CD4-positive, alpha-beta T cell (primary cell): ENCODE measurements around the gene TMEM252. TPM values are rescaled to one million over a fixed set of nuclear protein-coding genes. Genes with fewer than 3 reads are reported as not detected.
A peak's percentile ranks its signal among the peaks of the same experiment; 100 is the strongest.

Experiments
- ATAC-seq: fragments of 200-7000 bp; cut with Tn5 transposase; one replicate; pipeline ENCODE4 v1.10.0; 2022; ENCODE audit warnings: mild to moderate bottlenecking; ENCODE audit not compliant: poor library complexity
- CTCF ChIA-PET: fragments of 350-600 bp; sonication (Branson Sonifier 250); formaldehyde crosslinking; loops from one replicate; lab custom pipeline; 2021; ENCODE audit warnings: antibody characterized with exemption, inconsistent platforms; lab: Charles Lee
- POLR2A ChIA-PET: fragments of 350-600 bp; sonication (Branson Sonifier 250); formaldehyde crosslinking; loops from one replicate; lab custom pipeline; 2021; ENCODE audit warnings: antibody characterized with exemption, inconsistent platforms; lab: Charles Lee
- DNase-seq, 14 experiments: peaks; one replicate each; pipeline ENCODE4 v3.0.0-alpha.2; 2013 to 2020; ENCODE audit warnings: mixed read lengths in 2 of 14
- H3K27ac ChIP-seq, 2 donors: one replicate each; pipeline versions ENCODE4 v1.5.1 to v1.7.0; 2013; ENCODE audit warnings: low read length in 2 of 2, low read depth in 1 of 2, mild to moderate bottlenecking in 1 of 2
- H3K27me3 ChIP-seq, 2 experiments: 1 replicate in 1 of 2; 2 replicates in 1 of 2; pipeline versions ENCODE4 v1.6.1 to v1.7.0; 2013; ENCODE audit warnings: low read length in 2 of 2, control low read depth in 1 of 2, mild to moderate bottlenecking in 1 of 2, moderate library complexity in 1 of 2; ENCODE audit not compliant: insufficient read depth in 2 of 2, control insufficient read depth in 1 of 2
- H3K36me3 ChIP-seq: one replicate; pipeline ENCODE4 v1.6.1; 2013; ENCODE audit warnings: low read length, control low read depth; ENCODE audit not compliant: insufficient read depth
- H3K4me1 ChIP-seq: one replicate; pipeline ENCODE4 v1.6.1; 2013; ENCODE audit warnings: low read length, control low read depth; ENCODE audit not compliant: insufficient read depth
- H3K4me3 ChIP-seq: one replicate; pipeline ENCODE4 v1.5.1; 2013; ENCODE audit warnings: mild to moderate bottlenecking, low read length, moderate library complexity
- H3K9me3 ChIP-seq, 2 experiments: 1 replicate in 1 of 2; 2 replicates in 1 of 2; pipeline versions ENCODE4 v1.6.1 to v1.7.0; 2013; ENCODE audit warnings: low read length in 2 of 2, mild to moderate bottlenecking in 2 of 2, control low read depth in 1 of 2, moderate library complexity in 1 of 2; ENCODE audit not compliant: control insufficient read depth in 1 of 2, insufficient read depth in 1 of 2
- H3K27ac Mint-ChIP-seq: one replicate; pipeline ENCODE4 v1.8.0; 2020; ENCODE audit warnings: mixed read lengths
- H3K27me3 Mint-ChIP-seq: one replicate; pipeline ENCODE4 v1.8.0; 2021; ENCODE audit warnings: mixed read lengths
- H3K36me3 Mint-ChIP-seq: one replicate; pipeline ENCODE4 v1.8.0; 2021; ENCODE audit warnings: low read depth, mixed read lengths
- H3K4me1 Mint-ChIP-seq: one replicate; pipeline ENCODE4 v1.8.0; 2021; ENCODE audit warnings: low read depth, mixed read lengths
- H3K4me3 Mint-ChIP-seq: one replicate; pipeline ENCODE4 v1.8.0; 2020; ENCODE audit warnings: mild to moderate bottlenecking, mixed read lengths
- H3K9me3 Mint-ChIP-seq: one replicate; pipeline ENCODE4 v1.8.0; 2020; ENCODE audit warnings: mixed read lengths
- intact Hi-C, 2 experiments: fragments of 100-400 bp; cut with DNase I in 1 of 2; cut with micrococcal nuclease in 1 of 2; formaldehyde crosslinking; loops; one replicate each; pipeline versions ENCODE4 v1.15.1 to v1.9.0; 2023 to 2025; cut with DNase I, micrococcal nuclease
- total RNA-seq, 174 experiments: library from RNA in 2 of 174; stranded (reverse) in 2 of 174; gene quantifications; one replicate each; pipeline ENCODE4 v1.2.3 and lab custom pipeline; 2021 to 2026
- TF ChIP-seq, protein P1 (sequence below): fragments of 200-600 bp; IDR thresholded peaks from one replicate; pipeline ENCODE4 v1.8.0; 2022; ENCODE audit warnings: antibody characterized with exemption, mild to moderate bottlenecking

Gene TMEM252
- total RNA-seq, 2 experiments from 2014 or later = not detected

DNA sequence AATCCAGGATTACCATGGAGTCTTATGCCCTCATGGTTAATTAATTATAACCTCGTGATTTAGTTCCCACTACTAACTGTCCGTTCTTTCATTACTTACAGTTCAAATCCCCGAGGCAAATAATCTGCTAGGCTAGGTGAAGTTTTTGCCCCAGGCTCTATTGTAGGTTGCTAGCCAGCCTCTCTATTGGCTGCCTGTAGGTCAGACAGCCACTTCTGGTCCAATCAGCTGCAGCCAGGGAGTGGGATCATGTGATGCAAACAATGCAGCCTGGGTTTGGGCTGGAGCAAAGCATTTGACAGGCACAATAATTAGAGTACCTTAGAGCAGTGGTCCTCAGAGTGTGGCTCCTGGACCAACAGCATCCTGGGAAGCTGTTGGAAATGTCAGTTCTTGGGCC is 17.7 kb downstream of the TMEM252 start:
- peaks cover 0 to under 1% of the 10 kb centered on the region in 2 experiments for H3K9me3 ChIP-seq
- TF ChIP-seq, protein P1, sequence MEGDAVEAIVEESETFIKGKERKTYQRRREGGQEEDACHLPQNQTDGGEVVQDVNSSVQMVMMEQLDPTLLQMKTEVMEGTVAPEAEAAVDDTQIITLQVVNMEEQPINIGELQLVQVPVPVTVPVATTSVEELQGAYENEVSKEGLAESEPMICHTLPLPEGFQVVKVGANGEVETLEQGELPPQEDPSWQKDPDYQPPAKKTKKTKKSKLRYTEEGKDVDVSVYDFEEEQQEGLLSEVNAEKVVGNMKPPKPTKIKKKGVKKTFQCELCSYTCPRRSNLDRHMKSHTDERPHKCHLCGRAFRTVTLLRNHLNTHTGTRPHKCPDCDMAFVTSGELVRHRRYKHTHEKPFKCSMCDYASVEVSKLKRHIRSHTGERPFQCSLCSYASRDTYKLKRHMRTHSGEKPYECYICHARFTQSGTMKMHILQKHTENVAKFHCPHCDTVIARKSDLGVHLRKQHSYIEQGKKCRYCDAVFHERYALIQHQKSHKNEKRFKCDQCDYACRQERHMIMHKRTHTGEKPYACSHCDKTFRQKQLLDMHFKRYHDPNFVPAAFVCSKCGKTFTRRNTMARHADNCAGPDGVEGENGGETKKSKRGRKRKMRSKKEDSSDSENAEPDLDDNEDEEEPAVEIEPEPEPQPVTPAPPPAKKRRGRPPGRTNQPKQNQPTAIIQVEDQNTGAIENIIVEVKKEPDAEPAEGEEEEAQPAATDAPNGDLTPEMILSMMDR = no peak
- H3K4me1 ChIP-seq = no peaks in the 10 kb centered on the region
- no peak overlapping the region for H3K27ac Mint-ChIP-seq
- H3K4me1 Mint-ChIP-seq = no peaks in the 10 kb centered on the region
- no peaks in the 10 kb centered on the region for H3K27me3 ChIP-seq
- H3K9me3 Mint-ChIP-seq = peaks cover 3% of the 10 kb centered on the region
- intact Hi-C loops = no loop called here
- no peaks in the 10 kb centered on the region for H3K36me3 Mint-ChIP-seq
- ATAC-seq (no peak), DNase-seq (no peak)
- POLR2A ChIA-PET = no interaction called here
- H3K27me3 Mint-ChIP-seq = peaks cover 23% of the 10 kb centered on the region
- H3K4me3 ChIP-seq = no peak overlapping the region
- no peak overlapping the region for H3K27ac ChIP-seq
- H3K36me3 ChIP-seq = no peaks in the 10 kb centered on the region
- CTCF ChIA-PET = no interaction called here
- no peak overlapping the region for H3K4me3 Mint-ChIP-seq

DNA sequence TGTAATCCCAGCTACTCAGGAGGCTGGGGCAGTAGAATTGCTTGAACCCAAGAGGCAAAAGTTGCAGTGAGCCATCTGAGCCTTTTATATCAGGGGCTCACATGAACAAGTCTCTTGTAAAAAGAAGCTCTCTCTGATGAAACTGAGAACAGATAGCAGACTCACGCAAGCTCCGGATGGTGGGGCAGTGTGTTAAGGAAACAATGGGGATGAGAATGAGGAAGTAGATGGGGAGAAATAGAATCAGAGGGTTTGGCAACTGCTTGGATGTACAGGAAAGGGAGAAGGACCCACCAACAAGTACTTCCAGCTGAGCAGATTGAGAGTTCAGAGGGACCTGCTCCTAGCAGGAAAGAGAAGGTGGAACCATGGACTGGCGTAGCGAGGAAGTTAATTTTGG is 18.6 kb downstream of the TMEM252 start:
- no peak overlapping the region for H3K27ac ChIP-seq
- ChIA-PET POLR2A (no interaction called here), CTCF (no interaction called here)
- DNase-seq (peak in 2 of 14 experiments; percentile 22 to 35), ATAC-seq (no peak)
- Mint-ChIP-seq H3K4me1 (no peaks in the 10 kb centered on the region), H3K36me3 (no peaks in the 10 kb centered on the region), H3K9me3 (peaks cover 3% of the 10 kb centered on the region), H3K4me3 (no peak overlapping the region), H3K27me3 (peaks cover 26% of the 10 kb centered on the region), H3K27ac (no peak overlapping the region)
- TF ChIP-seq, protein P1 = no peak
- H3K27me3 ChIP-seq = no peaks in the 10 kb centered on the region
- H3K4me3 ChIP-seq = no peak overlapping the region
- no peaks in the 10 kb centered on the region for H3K36me3 ChIP-seq
- H3K4me1 ChIP-seq = no peaks in the 10 kb centered on the region
- intact Hi-C loops = no loop called here
- peaks cover 0 to 7% of the 10 kb centered on the region in 2 experiments for H3K9me3 ChIP-seq

DNA sequence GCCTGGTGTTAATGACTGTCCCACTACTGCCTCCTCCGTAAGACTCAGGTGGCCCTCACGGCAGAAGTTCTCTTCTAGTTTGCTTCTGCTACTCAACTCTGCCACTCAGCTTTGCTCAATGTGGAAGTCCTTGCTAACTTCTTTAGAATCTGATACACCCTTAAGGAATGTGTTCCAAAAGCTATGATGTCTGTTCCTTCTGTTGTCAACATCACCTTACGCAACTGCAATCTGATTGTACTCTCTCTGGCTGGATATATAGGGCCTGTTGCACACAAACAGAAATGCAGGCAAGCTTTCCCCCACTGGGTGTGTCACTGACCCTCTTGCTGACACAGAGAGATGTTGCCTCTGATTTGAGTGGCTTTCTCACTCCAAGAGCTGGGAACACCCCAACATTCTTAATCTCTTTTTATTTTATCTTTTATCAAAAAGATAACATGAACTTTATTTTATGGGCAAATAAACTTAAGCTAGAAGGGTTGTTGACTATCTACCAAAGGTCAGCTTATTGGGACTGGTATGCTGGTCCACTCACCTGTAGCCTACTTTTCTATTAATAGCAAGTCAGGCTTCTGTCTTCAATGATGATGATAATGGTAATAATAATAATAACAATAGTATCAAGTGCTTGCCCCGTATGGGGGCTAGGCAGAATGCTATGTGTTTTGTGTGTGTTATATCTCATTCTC is 25.2 kb downstream of the TMEM252 start:
- ChIA-PET CTCF (interaction anchor here (0.6 kb wide), 1 partner anchor 839 kb away, joined by 3 read pairs; no protein-coding TSS in a partner anchor), POLR2A (no interaction called here)
- Mint-ChIP-seq H3K4me1 (no peaks in the 10 kb centered on the region), H3K9me3 (peaks cover 3% of the 10 kb centered on the region), H3K27ac (no peak overlapping the region), H3K27me3 (peaks cover 15% of the 10 kb centered on the region), H3K4me3 (no peak overlapping the region), H3K36me3 (no peaks in the 10 kb centered on the region)
- ATAC-seq (no peak), DNase-seq (no peak)
- intact Hi-C loops = no loop called here
- no peaks in the 10 kb centered on the region for H3K36me3 ChIP-seq
- no peaks in the 10 kb centered on the region for H3K27me3 ChIP-seq
- no peaks in the 10 kb centered on the region for H3K4me1 ChIP-seq
- TF ChIP-seq, protein P1 = no peak
- H3K27ac ChIP-seq = no peak overlapping the region
- peaks cover 7% of the 10 kb centered on the region in 2 experiments for H3K9me3 ChIP-seq
- H3K4me3 ChIP-seq = no peak overlapping the region
